Naive thymus-derived CD4-positive, alpha-beta T cell (primary cell): ENCODE results near the gene CDC42SE2. TPM values are rescaled to one million over a fixed set of nuclear protein-coding genes. Genes with fewer than 3 reads are reported as not detected.

ENCODE experiments used
- ATAC-seq: fragments of 150-1000 bp; cut with Tn5 transposase; 2 replicates; pipeline ENCODE4 v1.10.0; 2021; ENCODE audit warnings: mild to moderate bottlenecking, moderate library complexity
- CTCF ChIA-PET: fragments of 350-600 bp; sonication (Branson Sonifier 250); formaldehyde crosslinking; loops from one replicate; lab custom pipeline; 2021; ENCODE audit warnings: antibody characterized with exemption; lab: Charles Lee
- POLR2A ChIA-PET: fragments of 350-600 bp; sonication (Branson Sonifier 250); formaldehyde crosslinking; loops from one replicate; lab custom pipeline; 2021; ENCODE audit warnings: antibody characterized with exemption, inconsistent platforms; lab: Charles Lee
- DNase-seq, 9 donors: peaks; one replicate each; pipeline versions ENCODE4 v3.0.0 to v3.0.0-alpha.2; 2020 to 2022; ENCODE audit warnings: mixed read lengths in 1 of 9
- H3K27ac ChIP-seq: one replicate; pipeline ENCODE4 v1.7.0; 2013; ENCODE audit warnings: mild to moderate bottlenecking, low read depth, low read length, moderate library complexity
- H3K27me3 ChIP-seq, 2 donors: one replicate each; pipeline ENCODE4 v1.7.0; 2013; ENCODE audit warnings: low read length in 2 of 2, mild to moderate bottlenecking in 2 of 2, moderate library complexity in 2 of 2; ENCODE audit not compliant: control insufficient read depth in 2 of 2, insufficient read depth in 2 of 2
- H3K36me3 ChIP-seq, 3 experiments: 1 replicate in 2 of 3; 2 replicates in 1 of 3; pipeline ENCODE4 v1.7.0; 2013; ENCODE audit warnings: low read length in 3 of 3, mild to moderate bottlenecking in 3 of 3, moderate library complexity in 1 of 3; ENCODE audit not compliant: insufficient read depth in 3 of 3, control insufficient read depth in 2 of 3
- H3K4me1 ChIP-seq, 2 donors: one replicate each; pipeline ENCODE4 v1.7.0; 2013; ENCODE audit warnings: low read length in 2 of 2, mild to moderate bottlenecking in 2 of 2, moderate library complexity in 1 of 2; ENCODE audit not compliant: control insufficient read depth in 2 of 2, insufficient read depth in 2 of 2
- H3K4me3 ChIP-seq: 2 replicates; pipeline ENCODE4 v1.7.0; 2013; ENCODE audit warnings: mild to moderate bottlenecking, low read length
- H3K9me3 ChIP-seq, 3 experiments: 1 replicate in 2 of 3; 2 replicates in 1 of 3; pipeline ENCODE4 v1.7.0; 2013; ENCODE audit warnings: low read length in 3 of 3; ENCODE audit not compliant: control insufficient read depth in 2 of 3
- H3K27ac Mint-ChIP-seq, 9 donors: one replicate each; pipeline ENCODE4 v1.8.0; 2020 to 2022; ENCODE audit warnings: mixed read lengths in 9 of 9, mild to moderate bottlenecking in 8 of 9, moderate library complexity in 5 of 9, inconsistent platforms in 2 of 9
- H3K27me3 Mint-ChIP-seq, 5 donors: one replicate each; pipeline ENCODE4 v1.8.0; 2021 to 2022; ENCODE audit warnings: mixed read lengths in 5 of 5, mild to moderate bottlenecking in 1 of 5
- H3K36me3 Mint-ChIP-seq, 5 donors: one replicate each; pipeline ENCODE4 v1.8.0; 2020 to 2022; ENCODE audit warnings: mixed read lengths in 5 of 5, mild to moderate bottlenecking in 3 of 5, inconsistent platforms in 1 of 5
- H3K4me1 Mint-ChIP-seq, 7 donors: one replicate each; pipeline ENCODE4 v1.8.0; 2020 to 2022; ENCODE audit warnings: mixed read lengths in 7 of 7, mild to moderate bottlenecking in 3 of 7, inconsistent platforms in 1 of 7
- H3K4me3 Mint-ChIP-seq, 10 donors: one replicate each; pipeline ENCODE4 v1.8.0; 2020 to 2022; ENCODE audit warnings: mild to moderate bottlenecking in 10 of 10, mixed read lengths in 10 of 10, moderate library complexity in 6 of 10, inconsistent platforms in 2 of 10
- H3K9me3 Mint-ChIP-seq, 11 donors: one replicate each; pipeline ENCODE4 v1.8.0; 2020 to 2022; ENCODE audit warnings: mixed read lengths in 11 of 11, mild to moderate bottlenecking in 4 of 11, inconsistent platforms in 1 of 11, moderate library complexity in 1 of 11
- intact Hi-C, 2 donors: fragments of 100-400 bp; cut with micrococcal nuclease; formaldehyde crosslinking; loops; one replicate each; pipeline ENCODE4 v1.15.1; 2023
- polyA plus RNA-seq, 2 donors: library from polyadenylated mRNA; unstranded; fragments of 300-500 nt; fragmentation: Illumina TruSeq; gene quantifications; one replicate each; pipeline ENCODE4 v1.2.3, GENCODE V29; 2021
- total RNA-seq, 6 experiments: library from RNA in 5 of 6; stranded (reverse) in 5 of 6; gene quantifications; 1 replicate in 5 of 6; 2 replicates in 1 of 6; pipeline ENCODE4 v1.2.3 and lab custom pipeline; 2021 to 2026

CDC42SE2 gene
- total and polyA plus RNA-seq, 7 experiments from 2014 or later = 143 to 482 (median 244) TPM

DNA sequence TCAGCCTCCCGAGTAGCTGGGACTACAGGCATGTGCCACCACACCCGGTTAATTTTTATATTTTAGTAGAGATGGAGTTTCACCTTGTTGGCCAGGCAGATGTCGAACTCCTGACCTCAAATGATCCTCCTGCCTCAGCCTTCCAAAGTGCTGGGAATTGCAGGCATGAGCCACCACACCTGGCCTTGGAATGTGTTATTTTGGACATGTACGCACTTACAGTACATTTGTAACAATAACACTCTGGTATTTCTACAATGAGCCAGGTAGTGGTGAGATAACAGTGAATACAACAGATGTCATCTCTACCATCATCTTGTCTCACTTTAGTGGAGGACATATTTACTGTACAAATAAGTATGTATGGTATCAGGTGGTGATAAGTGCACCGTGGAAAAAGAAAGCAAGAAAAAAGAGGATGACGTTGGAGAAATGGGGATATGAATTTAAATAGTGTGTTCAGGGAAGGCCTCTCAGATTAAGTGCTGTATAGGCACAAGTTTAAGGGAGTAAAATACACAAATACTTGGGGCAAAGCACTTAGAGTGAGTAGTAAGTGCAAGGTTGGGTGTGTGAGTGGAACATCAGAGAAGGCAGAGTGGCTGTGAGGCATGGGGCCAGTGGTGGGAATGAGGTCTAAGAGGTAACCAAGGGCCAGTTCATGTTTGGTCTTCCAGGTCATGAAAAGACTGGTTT lies 100.1 kb downstream of the CDC42SE2 start:
- no peak for DNase-seq
- Histone ChIP-seq H3K4me1 (peaks cover 28 to 34% of the 10 kb centered on the region in 2 donors), H3K36me3 (peaks cover 0 to 18% (median 17%) of the 10 kb centered on the region in 3 experiments), H3K9me3 (no peaks in the 10 kb centered on the region), H3K27me3 (no peaks in the 10 kb centered on the region), H3K27ac (peak overlapping the region; percentile 61), H3K4me3 (no peak overlapping the region)
- intact Hi-C loops = loop anchor here (1.0 kb wide), 3 partner anchors 8 to 15 kb away; no protein-coding TSS in a partner anchor
- Mint-ChIP-seq H3K36me3 (peaks cover 5 to 55% (median 42%) of the 10 kb centered on the region in 5 donors), H3K27me3 (no peaks in the 10 kb centered on the region), H3K9me3 (peaks cover 0 to 5% (median 0%) of the 10 kb centered on the region in 11 donors), H3K4me1 (peaks cover 40 to 90% (median 79%) of the 10 kb centered on the region in 7 donors), H3K27ac (peak overlapping the region; percentile 78 to 97 (median 85)), H3K4me3 (peak overlapping the region; percentile 16 to 70 (median 48))
- CTCF ChIA-PET = interaction anchor here (1.3 kb wide), 1 partner anchor 18 kb away, joined by 4 read pairs; no protein-coding TSS in a partner anchor
- peak; percentile 11 for ATAC-seq
- POLR2A ChIA-PET = interaction anchor here (0.5 to 3.5 kb wide), 9 partner anchors 9 to 100 kb away, joined by 3 to 16 read pairs (median 5); partner anchors contain the start of gene CDC42SE2

DNA sequence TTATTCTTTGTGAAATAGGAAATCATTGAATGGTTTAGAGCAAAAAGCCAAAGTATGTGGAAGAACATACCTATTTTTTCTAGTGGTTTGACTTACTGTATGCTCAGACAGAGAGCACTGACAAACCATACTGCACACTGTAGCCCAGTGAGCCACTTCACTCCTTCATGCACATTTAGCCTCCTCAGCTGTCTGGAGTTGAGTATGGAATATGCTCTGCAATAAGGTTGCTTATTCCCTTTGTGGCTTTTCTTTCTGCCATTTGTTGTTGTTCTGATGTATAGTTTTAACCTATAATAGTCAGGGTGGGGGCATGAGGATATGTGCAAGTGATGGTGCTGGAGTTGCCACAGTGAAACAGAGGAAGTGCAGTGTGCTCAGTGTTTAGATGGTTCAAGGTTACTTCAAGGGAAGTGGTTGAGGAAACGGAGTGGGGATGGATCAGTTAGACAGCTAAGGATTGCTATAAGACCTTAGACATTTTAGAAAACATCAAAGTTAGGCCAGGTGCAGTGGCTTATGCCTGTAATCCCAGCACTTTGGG lies 100.7 kb downstream of the CDC42SE2 start:
- Mint-ChIP-seq H3K27ac (peak overlapping the region; percentile 78 to 97 (median 85)), H3K4me1 (peaks cover 41 to 91% (median 79%) of the 10 kb centered on the region in 7 donors), H3K36me3 (peaks cover 5 to 56% (median 46%) of the 10 kb centered on the region in 5 donors), H3K9me3 (peaks cover 0 to 5% (median 0%) of the 10 kb centered on the region in 11 donors), H3K4me3 (peak overlapping the region; percentile 34 to 70 (median 60)), H3K27me3 (no peaks in the 10 kb centered on the region)
- no peak overlapping the region for H3K4me3 ChIP-seq
- peaks cover 34 to 40% of the 10 kb centered on the region in 2 donors for H3K4me1 ChIP-seq
- peak overlapping the region; percentile 61 for H3K27ac ChIP-seq
- intact Hi-C loops = loop anchor here (1.0 kb wide), 3 partner anchors 8 to 15 kb away; no protein-coding TSS in a partner anchor
- peaks cover 0 to 13% (median 12%) of the 10 kb centered on the region in 3 experiments for H3K36me3 ChIP-seq
- ChIA-PET POLR2A (interaction anchor here (0.5 to 3.5 kb wide), 13 partner anchors 8 to 203 kb away, joined by 3 to 16 read pairs (median 5); partner anchors contain the start of gene CDC42SE2), CTCF (interaction anchor here (1.3 kb wide), 1 partner anchor 17 kb away, joined by 4 read pairs; no protein-coding TSS in a partner anchor)
- no peaks in the 10 kb centered on the region for H3K27me3 ChIP-seq
- ATAC-seq (peak; percentile 70), DNase-seq (peak in 6 of 9 donors; percentile 45 to 66 (median 57))
- H3K9me3 ChIP-seq = no peaks in the 10 kb centered on the region

GRCh38 chr5:131366428-131366827 lies 102.6 kb downstream of the CDC42SE2 start:
- H3K4me3 ChIP-seq = no peak overlapping the region
- Mint-ChIP-seq H3K36me3 (peaks cover 5 to 49% (median 36%) of the 10 kb centered on the region in 5 donors), H3K4me3 (peak overlapping the region in 9 of 10 donors; percentile 4 to 70 (median 28)), H3K27ac (peak overlapping the region; percentile 67 to 97 (median 88)), H3K4me1 (peaks cover 48 to 94% (median 84%) of the 10 kb centered on the region in 7 donors), H3K27me3 (no peaks in the 10 kb centered on the region), H3K9me3 (peaks cover 0 to 5% (median 0%) of the 10 kb centered on the region in 11 donors)
- H3K36me3 ChIP-seq = peaks cover 0 to 10% (median 5%) of the 10 kb centered on the region in 3 experiments
- peak overlapping the region; percentile 39 for H3K27ac ChIP-seq
- DNase-seq = no peak
- H3K9me3 ChIP-seq = no peaks in the 10 kb centered on the region
- ChIA-PET POLR2A (interaction anchor here (1.0 to 3.1 kb wide), 4 partner anchors 12 to 103 kb away, joined by 3 to 15 read pairs (median 8); partner anchors contain the start of gene CDC42SE2), CTCF (interaction anchor here (0.9 kb wide), 1 partner anchor 15 kb away, joined by 5 read pairs; no protein-coding TSS in a partner anchor)
- intact Hi-C loops = no loop called here
- H3K27me3 ChIP-seq = no peaks in the 10 kb centered on the region
- peaks cover 46 to 57% of the 10 kb centered on the region in 2 donors for H3K4me1 ChIP-seq
- ATAC-seq = no peak

DNA sequence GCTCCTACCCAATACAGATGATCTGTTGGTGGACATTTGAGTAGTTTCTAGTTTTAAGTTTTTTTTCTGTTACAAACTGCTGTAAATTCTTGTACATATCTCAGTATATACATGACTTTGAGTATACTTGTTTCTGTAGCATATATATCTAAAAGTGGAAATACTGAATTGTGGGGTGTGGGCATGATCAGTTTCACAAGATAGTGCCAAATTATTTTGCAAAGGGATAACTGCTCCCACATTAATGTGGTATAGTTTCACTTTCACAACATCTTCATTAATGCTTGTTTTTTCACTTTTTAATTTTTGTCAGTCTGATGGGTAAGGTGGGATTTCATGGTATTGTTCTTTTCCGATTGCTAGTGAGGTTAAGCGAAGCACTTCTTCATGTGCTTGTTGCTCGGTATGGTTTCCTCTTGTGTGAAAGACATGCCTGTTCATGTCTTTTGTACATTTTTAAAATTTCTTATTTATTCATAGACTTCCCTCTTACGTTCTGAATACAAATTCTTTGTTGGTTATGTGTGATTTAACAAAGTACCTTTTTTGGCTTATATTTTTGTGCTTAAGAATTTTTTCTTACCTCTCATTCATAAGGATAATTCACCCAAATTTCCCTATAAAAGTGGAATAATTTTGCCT lies 103.5 kb downstream of the CDC42SE2 start:
- Mint-ChIP-seq H3K4me1 (peaks cover 48 to 94% (median 83%) of the 10 kb centered on the region in 7 donors), H3K4me3 (peak overlapping the region in 8 of 10 donors; percentile 28 to 75 (median 52)), H3K27me3 (no peaks in the 10 kb centered on the region), H3K27ac (peak overlapping the region; percentile 33 to 97 (median 73)), H3K36me3 (peaks cover 0 to 46% (median 31%) of the 10 kb centered on the region in 5 donors), H3K9me3 (peaks cover 0 to 6% (median 0%) of the 10 kb centered on the region in 11 donors)
- no peak for ATAC-seq
- CTCF ChIA-PET = no interaction called here
- Histone ChIP-seq H3K27ac (peak overlapping the region; percentile 35), H3K9me3 (no peaks in the 10 kb centered on the region), H3K4me3 (no peak overlapping the region), H3K27me3 (no peaks in the 10 kb centered on the region), H3K4me1 (peaks cover 52 to 67% of the 10 kb centered on the region in 2 donors), H3K36me3 (peaks cover 0 to 10% (median 0%) of the 10 kb centered on the region in 3 experiments)
- POLR2A ChIA-PET = interaction anchor here (1.0 to 3.1 kb wide), 3 partner anchors 11 to 104 kb away, joined by 4 to 18 read pairs (median 15); partner anchors contain the start of gene CDC42SE2
- no peak for DNase-seq
- intact Hi-C loops = no loop called here

DNA sequence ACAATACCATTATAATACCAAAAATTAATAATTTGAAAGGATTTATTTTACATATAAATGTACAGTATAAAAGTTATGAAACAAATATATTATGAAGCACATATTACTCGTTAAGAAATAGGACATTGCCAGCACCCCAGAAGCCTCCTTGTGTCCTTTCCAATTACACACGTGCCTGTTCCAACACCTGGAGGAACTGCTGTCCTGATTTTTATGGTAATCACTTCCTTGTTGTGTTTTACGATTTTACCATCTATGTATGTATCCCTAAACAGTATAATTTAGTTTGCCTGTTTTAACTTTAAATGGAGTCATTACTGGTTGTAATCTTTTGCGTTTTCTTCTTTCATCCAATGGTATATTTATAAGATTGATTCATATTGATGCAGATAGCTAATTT lies 105.0 kb downstream of the CDC42SE2 start:
- Histone ChIP-seq H3K36me3 (peaks cover 0 to 7% (median 0%) of the 10 kb centered on the region in 3 experiments), H3K27ac (no peak overlapping the region), H3K27me3 (no peaks in the 10 kb centered on the region), H3K9me3 (no peaks in the 10 kb centered on the region), H3K4me3 (no peak overlapping the region), H3K4me1 (peaks cover 62 to 79% of the 10 kb centered on the region in 2 donors)
- peaks cover 53 to 98% (median 88%) of the 10 kb centered on the region in 7 donors for H3K4me1 Mint-ChIP-seq
- no peak for ATAC-seq
- peaks cover 0 to 6% (median 0%) of the 10 kb centered on the region in 11 donors for H3K9me3 Mint-ChIP-seq
- ChIA-PET POLR2A (interaction anchor here (0.6 to 2.7 kb wide), 8 partner anchors 9 to 111 kb away, joined by 3 to 18 read pairs (median 4); no protein-coding TSS in a partner anchor), CTCF (interaction anchor here (1.1 kb wide), 1 partner anchor 13 kb away, joined by 3 read pairs; no protein-coding TSS in a partner anchor)
- intact Hi-C loops = loop anchor here in 1 of 2 donors (1.0 kb wide), 2 partner anchors 9 to 12 kb away; no protein-coding TSS in a partner anchor
- H3K27ac Mint-ChIP-seq = peak overlapping the region in 8 of 9 donors; percentile 47 to 99 (median 86)
- no peaks in the 10 kb centered on the region for H3K27me3 Mint-ChIP-seq
- DNase-seq = no peak
- H3K4me3 Mint-ChIP-seq = peak overlapping the region in 4 of 10 donors; percentile 28 to 75 (median 46)
- peaks cover 0 to 52% (median 34%) of the 10 kb centered on the region in 5 donors for H3K36me3 Mint-ChIP-seq
